Lower leg skin (tissue), 3 donors: ENCODE data around the gene FASTK.

Experiments
- CTCF ChIP-seq, 3 donors: fragments of 450-650 bp; IDR thresholded peaks; one replicate each; pipeline ENCODE4 v1.5.1; 2016; ENCODE audit warnings: antibody characterized with exemption in 3 of 3, mild to moderate bottlenecking in 3 of 3, moderate library complexity in 2 of 3
- POLR2A ChIP-seq, 2 donors: fragments of 450-650 bp; IDR thresholded peaks; one replicate each; pipeline ENCODE4 v1.6.1; 2016 to 2017; ENCODE audit warnings: antibody characterized with exemption in 2 of 2, mild to moderate bottlenecking in 1 of 2, moderate library complexity in 1 of 2

- TF ChIP-seq CTCF (IDR thresholded peaks at IDR 0.05) (no peak), POLR2A (IDR thresholded peaks at IDR 0.05) (no peak)
Observed at GRCh38 chr7:151100921-151101320, 20.3 kb upstream of the FASTK start.
